DLD1 (cell line): ENCODE measurements around the gene C16orf90.
"Not testable (repeated sequence)": the region's sequence is repeated elsewhere in the genome, so short reads cannot be mapped to it uniquely, and the experiment has no call there.

Source experiments
- in situ Hi-C: cut with HindIII; loops from 2 replicates; pipeline ENCODE4 v1.10.0; 2017; ENCODE audit warnings: low sequenced_read_pairs

C16orf90 gene

GRCh38 chr16:3495176-3495575 lies at the start of gene C16orf90:
C16orf90 (minus strand) TSS chr16:3495489; CDS start chr16:3495421, 68 bp downstream.
- in situ Hi-C loops, result no loop called here

GRCh38 chr16:3542601-3543373 lies 47.5 kb upstream of the C16orf90 start:
- in situ Hi-C loops, result no loop called here

- in situ Hi-C loops, result no loop called here
Observed at GRCh38 chr16:3541527-3542155, 46.4 kb upstream of the C16orf90 start.

GRCh38 chr16:3538222-3538621 lies 42.9 kb upstream of the C16orf90 start:
- in situ Hi-C loops, result no loop called here

- in situ Hi-C loops, result no loop called here
Observed at GRCh38 chr16:3536851-3537250, 41.6 kb upstream of the C16orf90 start.

GRCh38 chr16:3536271-3536731 lies 41.0 kb upstream of the C16orf90 start:
- in situ Hi-C loops, result no loop called here

GRCh38 chr16:3534126-3534525 lies 38.8 kb upstream of the C16orf90 start:
- in situ Hi-C loops, result no loop called here

GRCh38 chr16:3532741-3533140 lies 37.5 kb upstream of the C16orf90 start:
- in situ Hi-C loops, result no loop called here

- in situ Hi-C loops, result no loop called here
Observed at GRCh38 chr16:3530371-3530914, 35.2 kb upstream of the C16orf90 start.

GRCh38 chr16:3529175-3529574 lies 33.9 kb upstream of the C16orf90 start:
- in situ Hi-C loops, result no loop called here

GRCh38 chr16:3528406-3528805 lies 33.1 kb upstream of the C16orf90 start:
- in situ Hi-C loops, result no loop called here

GRCh38 chr16:3527216-3527829 lies 32.0 kb upstream of the C16orf90 start:
- in situ Hi-C loops, result not testable (repeated sequence)

GRCh38 chr16:3525951-3526350 lies 30.7 kb upstream of the C16orf90 start:
- in situ Hi-C loops, result no loop called here

GRCh38 chr16:3523281-3523680 lies 28.0 kb upstream of the C16orf90 start:
- in situ Hi-C loops, result loop anchor here (25.0 kb wide), 1 partner anchor 89 kb away; the partner anchor contains the start of gene SLX4

GRCh38 chr16:3520841-3521240 lies 25.6 kb upstream of the C16orf90 start:
- in situ Hi-C loops, result loop anchor here (25.0 kb wide), 1 partner anchor 91 kb away; the partner anchor contains the start of gene SLX4

- in situ Hi-C loops, result loop anchor here (25.0 kb wide), 1 partner anchor 92 kb away; the partner anchor contains the start of gene SLX4
Observed at GRCh38 chr16:3520413-3520812, 25.1 kb upstream of the C16orf90 start.

- in situ Hi-C loops, result loop anchor here (25.0 kb wide), 1 partner anchor 93 kb away; the partner anchor contains the start of gene SLX4
Observed at GRCh38 chr16:3519581-3519980, 24.3 kb upstream of the C16orf90 start.

GRCh38 chr16:3518986-3519348 lies 23.7 kb upstream of the C16orf90 start:
- in situ Hi-C loops, result loop anchor here (25.0 kb wide), 1 partner anchor 93 kb away; the partner anchor contains the start of gene SLX4

GRCh38 chr16:3518292-3518985 lies 23.1 kb upstream of the C16orf90 start:
- in situ Hi-C loops, result loop anchor here (25.0 kb wide), 1 partner anchor 94 kb away; the partner anchor contains the start of gene SLX4

GRCh38 chr16:3515897-3516296 lies 20.6 kb upstream of the C16orf90 start:
- in situ Hi-C loops, result loop anchor here (25.0 kb wide), 1 partner anchor 96 kb away; the partner anchor contains the start of gene SLX4
